Posterior cingulate gyrus (tissue), 11 donors: ENCODE measurements around the gene TUT7.

Experiments used
- DNase-seq, 10 donors: peaks; one replicate each; pipeline versions ENCODE4 v3.0.0 to v3.0.0-alpha.2; 2020 to 2021; ENCODE audit warnings: mixed read lengths in 3 of 10
- intact Hi-C: fragments of 100-400 bp; cut with DNase I; formaldehyde crosslinking; loops from one replicate; pipeline ENCODE4 v1.15.1; 2023

TUT7 gene

GRCh38 chr9:86272221-86272620 lies 82.0 kb downstream of the TUT7 start:
- intact Hi-C loops = no loop called here

DNA sequence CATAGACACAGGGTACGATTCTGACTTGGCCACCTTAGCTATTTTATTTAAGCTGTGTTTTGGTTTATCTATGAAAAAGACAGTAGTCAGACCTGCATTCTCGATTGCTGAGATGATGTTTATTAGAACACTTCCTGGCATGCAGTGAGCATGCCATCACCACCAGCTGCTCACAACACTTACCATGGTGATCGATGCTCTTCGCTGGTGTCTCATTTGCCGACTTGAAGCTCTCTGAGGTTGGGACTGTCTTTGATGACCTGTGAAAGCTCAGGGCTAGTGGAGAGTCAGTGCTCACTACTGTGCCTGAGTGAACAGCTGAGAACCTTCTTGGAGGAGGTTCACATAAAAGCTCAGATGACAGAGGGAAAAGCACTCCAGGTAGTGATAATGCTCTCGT lies 90.3 kb downstream of the TUT7 start:
- no peak for DNase-seq
- intact Hi-C loops = no loop called here

More at GRCh38 chr9:86272221-86272620, 82.0 kb downstream of the TUT7 start:
- DNase-seq = no peak

DNA sequence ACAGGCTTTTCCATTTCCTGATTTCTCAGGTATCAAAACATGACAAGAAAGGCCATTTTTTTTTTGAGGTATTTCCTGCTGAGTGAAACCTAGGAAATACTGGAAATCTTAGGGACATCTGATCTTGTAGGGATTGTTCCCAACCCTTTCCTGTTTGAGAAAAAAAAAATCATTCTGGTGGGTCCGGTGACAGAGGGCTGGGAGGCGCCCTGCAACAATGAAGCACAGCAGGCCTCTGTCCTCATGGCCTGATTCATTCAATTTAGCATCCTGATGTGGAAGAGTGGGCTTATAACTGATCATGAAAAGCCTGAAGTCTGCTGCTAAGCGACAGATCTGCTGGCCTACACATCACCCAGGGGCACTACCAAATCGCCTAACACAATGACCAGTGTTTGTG lies 91.7 kb downstream of the TUT7 start:
- no peak for DNase-seq

DNA sequence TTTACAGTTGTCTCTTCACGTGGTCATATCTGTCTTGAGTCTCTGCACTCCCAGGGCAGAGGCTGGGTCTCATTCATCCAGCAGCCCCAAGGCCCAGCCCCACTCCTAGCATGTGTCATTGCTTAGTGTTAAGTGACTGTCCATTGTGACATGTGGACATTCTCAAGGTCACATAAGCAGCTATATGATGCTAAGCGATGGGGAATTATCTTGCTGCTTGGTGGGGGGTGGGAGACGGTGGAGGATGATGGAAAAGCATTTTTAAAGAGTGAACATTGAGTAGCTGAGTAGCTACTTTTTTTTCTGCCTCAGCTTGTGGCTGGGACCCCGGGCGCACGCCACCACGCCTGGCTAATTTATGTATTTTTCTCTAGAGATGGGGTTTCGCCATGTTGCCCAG lies 94.7 kb downstream of the TUT7 start, which contains the start of gene C9orf153:
Gene C9orf153, minus strand, starts transcription at position 101 of the 400 bp plus-strand sequence. CDS start 30,054 bp downstream, outside the sequence.
- intact Hi-C loops = no loop called here
- DNase-seq = no peak

More for the DNA sequence above, 91.7 kb downstream of the TUT7 start:
- intact Hi-C loops = no loop called here

DNA sequence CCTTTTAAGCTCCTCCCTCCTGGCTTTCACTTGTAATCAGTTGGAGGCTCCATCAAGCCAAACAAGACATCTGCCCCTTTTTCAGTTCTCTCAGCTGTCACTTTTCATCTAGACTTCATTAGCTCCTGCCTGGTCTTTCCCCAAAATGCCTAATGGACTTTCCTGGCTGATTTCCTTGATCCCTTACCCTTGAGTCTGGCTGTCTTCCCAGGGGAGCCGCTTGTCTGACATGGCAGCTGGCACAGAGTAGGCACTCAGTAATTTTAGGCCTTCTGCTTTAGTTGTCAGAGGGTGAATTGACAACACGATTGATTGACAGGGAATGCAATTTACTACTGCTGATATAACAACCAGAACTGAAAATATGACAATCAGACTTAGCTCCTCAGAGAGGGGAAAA lies 96.8 kb downstream of the TUT7 start:
- intact Hi-C loops = no loop called here
- DNase-seq = no peak

DNA sequence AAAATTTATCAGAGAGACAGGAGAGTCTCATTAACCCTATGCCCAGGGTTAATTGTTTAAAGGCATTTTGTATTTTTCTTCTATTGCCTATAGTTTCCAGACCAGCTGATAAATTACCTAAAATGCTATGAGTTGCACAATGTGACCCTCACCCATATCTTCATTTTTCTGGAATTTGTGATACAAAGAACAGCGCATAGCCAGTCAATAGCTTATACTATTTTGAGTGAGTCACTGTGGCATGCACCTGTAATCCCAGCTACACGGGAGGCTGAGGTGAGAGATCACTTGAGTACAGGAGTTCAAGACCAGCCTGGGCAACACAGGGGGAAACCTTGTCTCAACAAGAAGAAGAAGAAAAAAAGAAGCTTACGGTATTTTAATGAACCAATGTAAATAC lies 97.6 kb downstream of the TUT7 start:
- intact Hi-C loops = no loop called here
- DNase-seq = no peak

- DNase-seq = no peak
- intact Hi-C loops = no loop called here
Observed at GRCh38 chr9:86253577-86253976, 100.6 kb downstream of the TUT7 start.

GRCh38 chr9:86252870-86253269 lies 101.3 kb downstream of the TUT7 start:
- no peak for DNase-seq
- intact Hi-C loops = no loop called here

GRCh38 chr9:86250123-86250522 lies 104.1 kb downstream of the TUT7 start:
- intact Hi-C loops = no loop called here
- DNase-seq = no peak

DNA sequence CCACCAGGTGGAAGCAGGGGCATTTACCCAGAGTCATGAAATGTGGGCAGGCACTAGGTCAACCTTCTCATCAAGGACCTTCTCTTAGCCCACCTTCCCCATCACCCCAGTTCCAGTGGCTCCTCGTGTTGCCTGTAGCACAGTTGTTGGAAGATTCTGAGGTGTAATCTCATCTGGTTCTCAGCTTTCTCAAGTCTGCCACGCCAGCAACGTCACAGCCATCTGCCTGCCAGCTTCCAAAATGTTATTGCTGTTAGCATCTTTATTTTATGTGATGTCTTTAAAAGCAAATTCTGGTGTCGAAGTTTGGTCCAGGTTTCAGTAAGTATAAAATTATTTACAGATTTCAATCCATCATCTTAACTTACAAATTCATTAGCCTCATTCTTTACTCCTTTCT lies 105.5 kb downstream of the TUT7 start:
- DNase-seq = peak in 1 of 10 donors; percentile 83
- intact Hi-C loops = no loop called here

DNA sequence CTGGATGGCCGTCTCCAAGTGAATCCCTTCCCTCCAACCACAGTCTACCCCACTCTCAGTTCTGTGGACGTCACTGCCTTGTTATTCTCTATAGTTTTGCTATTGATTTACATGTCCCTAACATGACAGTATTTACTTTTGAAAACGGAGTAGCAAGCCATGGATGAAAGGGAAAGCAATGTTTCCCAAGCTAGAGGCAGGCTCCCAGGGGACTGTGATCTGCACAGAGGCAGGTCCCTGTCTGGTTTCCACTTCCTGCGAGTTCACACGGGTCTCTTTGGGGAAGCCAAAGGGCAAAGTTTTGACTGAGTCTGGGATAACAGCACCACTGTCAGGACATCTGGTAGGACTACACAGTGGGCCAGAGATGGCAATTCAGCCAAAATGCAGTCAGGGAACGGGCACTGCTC lies 107.5 kb downstream of the TUT7 start:
- intact Hi-C loops = no loop called here
- no peak for DNase-seq

- intact Hi-C loops = no loop called here
- DNase-seq = no peak
Observed at GRCh38 chr9:86242071-86242470, 112.1 kb downstream of the TUT7 start.

GRCh38 chr9:86241216-86241615 lies 113.0 kb downstream of the TUT7 start:
- intact Hi-C loops = no loop called here
- no peak for DNase-seq

DNA sequence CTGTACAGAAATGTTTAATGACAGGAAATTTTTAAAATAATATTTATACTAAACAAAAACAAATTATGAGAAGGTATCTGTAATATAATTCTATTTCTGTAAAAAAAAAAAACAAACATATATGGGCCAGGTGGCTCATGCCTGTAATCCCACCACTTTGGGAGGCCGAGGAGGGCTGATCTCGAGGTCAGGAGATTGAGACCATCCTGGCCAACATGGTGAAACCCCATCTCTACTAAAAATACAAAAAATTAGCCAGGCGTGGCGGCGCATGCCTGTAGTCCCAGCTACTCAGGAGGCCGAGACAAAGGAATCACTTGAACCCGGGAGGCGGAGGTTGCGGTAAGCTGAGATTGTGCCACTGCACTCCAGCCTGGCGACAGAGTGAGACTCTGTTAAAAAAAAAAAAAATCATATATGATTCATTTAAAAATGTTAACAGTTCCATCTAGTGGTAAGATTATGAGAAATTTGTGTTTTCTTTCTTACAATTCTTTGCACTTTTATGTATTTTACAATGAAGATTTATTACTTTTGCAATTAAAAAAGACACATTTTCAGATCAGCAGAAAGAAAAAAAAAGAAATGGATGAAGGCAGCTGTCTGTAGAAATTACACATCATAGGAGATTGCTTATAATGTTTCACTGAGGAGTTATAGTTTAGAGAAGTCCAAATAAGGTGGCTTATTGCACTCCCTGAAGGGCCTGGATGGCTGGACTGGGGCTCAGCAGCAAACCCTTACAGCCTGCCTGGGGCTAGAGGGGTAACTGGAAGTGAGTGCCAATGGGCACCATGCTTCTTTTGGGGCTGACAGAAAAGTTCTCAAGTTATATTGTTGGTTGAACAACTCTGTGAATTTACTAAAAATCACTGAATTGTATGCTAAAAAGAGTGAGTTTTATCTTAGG lies 115.1 kb downstream of the TUT7 start:
- no peak for DNase-seq
- intact Hi-C loops = no loop called here
